Coronary artery (tissue), 2 donors: Measurements from ENCODE around the gene TACSTD2.
A peak's percentile ranks its signal among the peaks of the same experiment; 100 is the strongest.
"Not testable (repeated sequence)": the region's sequence is repeated elsewhere in the genome, so short reads cannot be mapped to it uniquely, and the experiment has no call there.

Experiments
- DNase-seq: peaks from one replicate; pipeline ENCODE4 v3.0.0-alpha.2; 2017; ENCODE audit warnings: low spot score
- H3K27ac ChIP-seq, 2 donors: fragments of 200-600 bp; sonication (generic); one replicate each; pipeline ENCODE4 v1.5.1; 2016 to 2019
- H3K4me3 ChIP-seq: fragments of 200-600 bp; sonication (generic); 2 replicates; pipeline ENCODE4 v1.5.1; 2016; ENCODE audit warnings: mild to moderate bottlenecking, moderate library complexity
- CTCF ChIP-seq: fragments of 200-600 bp; sonication (generic); IDR thresholded peaks from one replicate; pipeline ENCODE4 v1.5.1; 2019; ENCODE audit warnings: antibody characterized with exemption

TACSTD2 gene

GRCh38 chr1:58588396-58588795 is 11.3 kb upstream of the TACSTD2 start:
- Histone ChIP-seq H3K27ac (no peak overlapping the region), H3K4me3 (no peak overlapping the region)
- no peak for TF ChIP-seq CTCF
- no peak for DNase-seq

GRCh38 chr1:58587667-58588066 is 10.6 kb upstream of the TACSTD2 start:
- Histone ChIP-seq H3K27ac (no peak overlapping the region), H3K4me3 (no peak overlapping the region)
- TF ChIP-seq CTCF: no peak
- no peak for DNase-seq

- no peak for DNase-seq
- TF ChIP-seq CTCF: no peak
- H3K4me3 ChIP-seq: no peak overlapping the region
- H3K27ac ChIP-seq: peak overlapping the region in 1 of 2 donors; percentile 90
Observed at GRCh38 chr1:58586271-58586670, 9.2 kb upstream of the TACSTD2 start.

- DNase-seq: no peak
- no peak for TF ChIP-seq CTCF
- Histone ChIP-seq H3K27ac (peak overlapping the region; percentile 66 to 90), H3K4me3 (no peak overlapping the region)
Observed at GRCh38 chr1:58585581-58586151, 8.6 kb upstream of the TACSTD2 start.

GRCh38 chr1:58585166-58585565 is 8.1 kb upstream of the TACSTD2 start:
- TF ChIP-seq CTCF: no peak
- no peak for DNase-seq
- Histone ChIP-seq H3K27ac (peak overlapping the region; percentile 66 to 90), H3K4me3 (no peak overlapping the region)

GRCh38 chr1:58584082-58584895 is 7.2 kb upstream of the TACSTD2 start:
- peak; percentile 89 for DNase-seq
- TF ChIP-seq CTCF: no peak
- H3K27ac ChIP-seq: peak overlapping the region; percentile 66 to 90
- peak overlapping the region; percentile 11 for H3K4me3 ChIP-seq

GRCh38 chr1:58583496-58583895 is 6.4 kb upstream of the TACSTD2 start:
- Histone ChIP-seq H3K27ac (peak overlapping the region; percentile 66 to 90), H3K4me3 (no peak overlapping the region)
- DNase-seq: no peak
- TF ChIP-seq CTCF: no peak

- not testable (repeated sequence) for H3K4me3 ChIP-seq, H3K27ac ChIP-seq, DNase-seq
Observed at GRCh38 chr1:58582143-58582542, 5.1 kb upstream of the TACSTD2 start.
